Hematopoietic multipotent progenitor cell treated with erythropoietin and hydrocortisone succinate and interleukin-3 and kit ligand, for 4 days (in vitro differentiated cells): ENCODE results near the gene GALNT14.

ENCODE experiments used
- DNase-seq: peaks from one replicate; pipeline ENCODE4 v3.0.0-alpha.2; 2015

GALNT14 gene

GRCh38 chr2:30968660-30969397 lies 169.4 kb downstream of the GALNT14 start:
- DNase-seq = peak; percentile 58

- no peak for DNase-seq
Observed at GRCh38 chr2:30966786-30967185, 171.5 kb downstream of the GALNT14 start.

GRCh38 chr2:30965022-30965531 lies 173.2 kb downstream of the GALNT14 start:
- DNase-seq = no peak

- DNase-seq = no peak
Observed at GRCh38 chr2:30964334-30965005, 173.8 kb downstream of the GALNT14 start.

- no peak for DNase-seq
Observed at GRCh38 chr2:30963184-30963583, 175.1 kb downstream of the GALNT14 start.

- DNase-seq = no peak
Observed at GRCh38 chr2:30960213-30960612, 178.0 kb downstream of the GALNT14 start.

GRCh38 chr2:30959653-30960052 lies 178.6 kb downstream of the GALNT14 start:
- DNase-seq = no peak

- DNase-seq = no peak
Observed at GRCh38 chr2:30958918-30959265, 179.3 kb downstream of the GALNT14 start.

GRCh38 chr2:30958193-30958917 lies 179.9 kb downstream of the GALNT14 start:
- DNase-seq = no peak

GRCh38 chr2:30957591-30957990 lies 180.6 kb downstream of the GALNT14 start:
- no peak for DNase-seq

GRCh38 chr2:30956995-30957394 lies 181.2 kb downstream of the GALNT14 start:
- no peak for DNase-seq

GRCh38 chr2:30955516-30956132 lies 182.6 kb downstream of the GALNT14 start:
- DNase-seq = no peak

GRCh38 chr2:30950339-30950738 lies 187.9 kb downstream of the GALNT14 start:
- no peak for DNase-seq

GRCh38 chr2:30949435-30949834 lies 188.8 kb downstream of the GALNT14 start:
- DNase-seq = no peak

- no peak for DNase-seq
Observed at GRCh38 chr2:30948857-30949256, 189.4 kb downstream of the GALNT14 start.

- no peak for DNase-seq
Observed at GRCh38 chr2:30948130-30948529, 190.1 kb downstream of the GALNT14 start.

GRCh38 chr2:30947686-30948085 lies 190.6 kb downstream of the GALNT14 start:
- no peak for DNase-seq

- DNase-seq = no peak
Observed at GRCh38 chr2:30942419-30942818, 195.8 kb downstream of the GALNT14 start.

- DNase-seq = no peak
Observed at GRCh38 chr2:30940839-30941238, 197.4 kb downstream of the GALNT14 start.

GRCh38 chr2:30939364-30939763 lies 198.9 kb downstream of the GALNT14 start:
- DNase-seq = no peak

- DNase-seq = no peak
Observed at GRCh38 chr2:30938196-30938595, 200.0 kb downstream of the GALNT14 start.

GRCh38 chr2:30936977-30937376 lies 201.3 kb downstream of the GALNT14 start:
- DNase-seq = peak; percentile 13

GRCh38 chr2:30935795-30936194 lies 202.4 kb downstream of the GALNT14 start:
- no peak for DNase-seq
